Posterior vena cava (tissue), 2 donors: Measurements from ENCODE around the gene DTL. TPM values are rescaled to one million over a fixed set of nuclear protein-coding genes. Genes with fewer than 3 reads are reported as not detected.

ENCODE experiments used
- DNase-seq: peaks from one replicate; pipeline ENCODE4 v3.0.0-alpha.2; 2020; ENCODE audit warnings: low spot score
- intact Hi-C, 2 donors: fragments of 100-400 bp; cut with DNase I; formaldehyde crosslinking; loops; one replicate each; pipeline versions ENCODE4 v1.14.1 to v1.14.2; 2022 to 2023
- total RNA-seq, 2 donors: library from RNA; stranded (reverse); fragmentation: NEBNext Ultra II Directional; extraction: Animal tissue kit (Norgen Biotek cat#: 25700); gene quantifications; one replicate each; pipeline ENCODE4 v1.2.1, GENCODE V29; 2021
- donor health status: DM: yes; HTN: yes; CAD: no.
- donor health status: DM: yes; HTN: yes; CAD: no.

Gene DTL
- total RNA-seq, 2 donors from 2014 or later = 0.74 to 1.2 TPM

GRCh38 chr1:212113706-212114105 lies 78.2 kb downstream of the DTL start:
- DNase-seq = no peak
- intact Hi-C loops = no loop called here

DNA sequence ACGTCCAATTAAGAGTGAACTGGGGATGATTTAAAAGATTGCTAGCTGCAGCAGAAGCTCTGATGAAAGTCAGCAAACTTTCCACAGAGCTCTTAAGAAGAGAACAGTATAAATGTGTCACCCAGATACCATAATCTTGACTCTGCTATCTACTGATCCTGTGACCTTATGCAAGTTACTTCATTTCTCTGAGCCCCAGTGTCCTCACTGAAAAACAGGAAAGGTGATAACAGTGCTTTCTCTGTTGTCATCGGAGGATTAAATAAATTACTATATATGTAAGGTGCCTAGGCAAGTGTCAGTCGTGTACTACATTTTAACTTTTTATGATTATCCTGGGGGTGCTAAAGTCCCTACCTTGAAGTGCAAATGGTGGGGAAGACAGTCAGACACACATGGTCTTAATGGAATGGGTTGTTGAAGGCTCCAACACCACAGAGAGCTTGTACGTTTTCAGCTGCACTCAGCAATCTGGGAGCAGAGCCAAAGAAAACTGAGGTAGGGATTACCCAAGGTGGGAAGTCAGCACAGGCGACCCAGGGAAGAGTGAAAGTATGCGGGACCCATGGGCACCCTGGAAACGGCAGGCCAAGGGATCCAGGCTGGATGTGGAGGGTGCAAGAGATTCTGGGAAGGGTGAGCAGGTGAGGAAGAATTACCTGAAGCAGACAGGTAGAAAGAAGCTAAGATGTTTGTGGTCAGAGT lies 82.8 kb downstream of the DTL start:
- no peak for DNase-seq
- intact Hi-C loops = no loop called here

DNA sequence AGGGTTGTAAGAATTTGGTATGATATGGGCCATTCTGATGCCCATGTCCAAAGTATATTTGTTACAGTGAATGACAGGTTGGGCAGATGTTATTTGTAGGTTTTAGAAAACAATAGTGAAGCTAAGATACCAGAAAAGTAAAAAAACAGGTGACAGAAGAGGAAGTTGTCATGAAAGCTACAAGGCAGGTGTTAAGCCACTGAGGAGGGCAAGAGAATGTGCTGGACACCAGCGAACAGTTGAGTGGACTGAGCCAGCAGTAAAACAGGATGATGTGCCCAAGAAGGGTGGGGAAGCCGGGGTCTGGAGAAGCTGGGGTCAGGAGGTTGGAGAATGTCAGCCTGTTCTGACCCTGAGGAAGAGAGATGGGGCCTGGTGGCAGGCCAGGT lies 83.3 kb downstream of the DTL start:
- intact Hi-C loops = no loop called here
- no peak for DNase-seq

DNA sequence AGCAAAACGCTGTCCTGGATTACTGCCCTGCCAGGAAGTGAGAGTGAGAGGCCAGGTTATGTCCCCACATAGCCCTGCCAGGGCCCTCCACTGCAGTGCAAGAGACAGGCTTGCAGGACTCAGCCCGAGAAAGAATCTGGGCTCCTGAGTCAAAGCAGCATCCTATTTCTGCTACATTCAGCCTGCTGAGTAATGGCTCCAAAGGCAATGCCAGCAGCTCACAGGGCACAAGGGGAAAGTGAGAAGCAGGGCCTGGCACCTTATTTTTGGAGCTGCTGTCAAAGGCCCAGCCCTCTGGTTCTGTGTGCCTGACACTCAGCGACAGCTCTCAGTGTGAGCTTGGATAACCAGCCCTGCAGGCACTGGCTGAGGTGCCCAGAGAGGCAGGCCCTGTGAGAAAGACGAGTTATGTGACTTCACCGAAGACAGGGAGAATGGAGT lies 83.9 kb downstream of the DTL start:
- no peak for DNase-seq
- intact Hi-C loops = no loop called here

DNA sequence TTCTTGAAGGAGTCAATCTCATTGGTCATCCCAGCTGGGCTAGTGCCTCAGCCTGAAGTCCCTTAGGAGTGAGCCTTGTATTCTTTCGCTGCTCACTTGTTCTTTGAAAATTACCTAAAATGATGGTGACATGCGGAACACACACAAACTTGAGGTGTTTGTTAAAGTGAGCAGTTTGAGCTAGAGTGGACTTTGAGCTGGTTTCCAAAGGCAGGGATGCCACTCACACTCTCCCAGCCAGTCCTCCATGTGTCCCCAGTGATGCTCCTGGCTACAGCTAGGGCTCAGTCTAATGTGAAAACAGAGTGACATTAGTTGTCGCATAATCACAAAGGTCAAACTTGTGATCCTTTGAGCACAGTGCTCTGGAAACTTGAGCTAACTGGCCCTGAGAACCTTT lies 84.3 kb downstream of the DTL start:
- DNase-seq = no peak
- intact Hi-C loops = no loop called here

- DNase-seq = no peak
Measured at GRCh38 chr1:212121779-212122178, 86.2 kb downstream of the DTL start.

GRCh38 chr1:212124690-212125582 lies 89.4 kb downstream of the DTL start:
- intact Hi-C loops = no loop called here
- DNase-seq = no peak

More at GRCh38 chr1:212121779-212122178, 86.2 kb downstream of the DTL start:
- intact Hi-C loops = no loop called here

DNA sequence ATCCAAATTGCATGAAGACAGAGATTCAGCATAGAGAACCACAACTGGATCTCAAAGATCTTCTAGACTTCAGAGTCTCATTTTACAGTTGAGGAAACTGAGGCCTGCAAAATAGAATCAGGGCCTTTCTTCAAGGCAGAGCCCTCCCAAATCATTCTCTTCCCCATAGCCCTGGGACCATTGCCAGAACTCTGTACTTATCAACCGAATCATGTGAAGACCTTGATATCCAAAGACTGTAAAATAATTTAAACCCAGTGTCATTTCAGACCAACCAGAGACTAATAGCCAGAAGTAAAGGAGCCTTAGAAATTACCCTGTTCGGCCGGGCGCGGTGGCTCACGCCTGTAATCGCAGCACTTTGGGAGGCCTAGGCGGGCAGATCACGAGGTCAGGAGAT lies 90.1 kb downstream of the DTL start:
- no peak for DNase-seq
- intact Hi-C loops = no loop called here

GRCh38 chr1:212127221-212127620 lies 91.7 kb downstream of the DTL start:
- intact Hi-C loops = no loop called here
- no peak for DNase-seq

DNA sequence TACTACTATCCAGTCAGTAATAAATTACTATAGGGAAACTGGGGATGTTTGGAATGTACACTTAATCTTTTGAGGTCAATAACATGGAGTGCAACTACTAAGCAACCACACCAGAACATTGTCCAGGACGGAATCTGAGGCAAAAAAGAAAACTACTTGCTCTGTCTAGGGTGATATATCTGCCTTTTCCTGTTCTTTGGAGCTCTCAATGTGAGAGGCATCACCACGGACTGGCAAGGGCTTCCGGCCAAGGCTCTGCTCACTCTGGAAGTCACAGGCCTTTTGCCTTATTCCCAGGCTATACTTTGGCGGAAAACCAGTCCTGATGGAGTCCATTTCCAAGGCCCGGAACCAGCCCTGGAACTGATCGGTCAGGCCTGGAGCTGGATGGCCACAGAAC lies 94.2 kb downstream of the DTL start:
- intact Hi-C loops = no loop called here
- DNase-seq = no peak

DNA sequence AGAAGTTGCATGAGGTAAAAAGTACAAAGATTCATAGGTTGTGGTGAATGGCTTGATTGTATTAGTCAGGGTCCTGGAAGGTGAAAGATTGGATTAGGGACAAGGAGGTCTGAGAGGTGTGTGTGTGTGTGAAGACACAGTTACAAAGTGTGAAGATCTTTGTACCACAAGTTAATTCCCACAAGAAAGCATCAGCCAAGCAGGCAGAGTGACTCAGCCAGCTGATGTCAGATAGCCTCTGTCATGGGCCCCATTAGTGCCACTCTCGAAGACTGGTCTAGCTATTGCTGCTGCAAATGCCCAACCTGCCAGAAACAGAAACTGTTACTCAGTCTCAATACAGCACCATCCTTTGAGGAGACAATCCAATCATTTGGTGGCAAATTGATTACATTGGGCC lies 96.5 kb downstream of the DTL start:
- intact Hi-C loops = no loop called here
- DNase-seq = no peak

DNA sequence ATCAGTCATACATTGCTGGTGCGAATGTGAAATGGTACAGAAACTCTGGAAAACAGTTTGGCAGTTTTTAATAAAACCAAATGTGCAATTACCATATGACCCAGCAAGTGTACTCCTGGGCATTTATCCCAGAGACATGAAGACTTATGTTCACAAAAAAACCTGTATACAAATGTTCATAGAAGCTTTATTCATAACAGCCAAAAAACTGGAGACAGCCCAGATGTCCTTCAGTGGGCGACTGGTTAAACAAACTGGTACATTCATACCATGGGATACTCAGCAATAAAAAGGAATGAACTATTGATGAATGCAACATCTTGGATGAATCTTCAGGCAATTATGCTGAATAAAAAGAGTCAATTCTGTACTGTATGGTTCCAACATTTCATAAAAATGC lies 97.8 kb downstream of the DTL start:
- intact Hi-C loops = no loop called here
- DNase-seq = no peak

DNA sequence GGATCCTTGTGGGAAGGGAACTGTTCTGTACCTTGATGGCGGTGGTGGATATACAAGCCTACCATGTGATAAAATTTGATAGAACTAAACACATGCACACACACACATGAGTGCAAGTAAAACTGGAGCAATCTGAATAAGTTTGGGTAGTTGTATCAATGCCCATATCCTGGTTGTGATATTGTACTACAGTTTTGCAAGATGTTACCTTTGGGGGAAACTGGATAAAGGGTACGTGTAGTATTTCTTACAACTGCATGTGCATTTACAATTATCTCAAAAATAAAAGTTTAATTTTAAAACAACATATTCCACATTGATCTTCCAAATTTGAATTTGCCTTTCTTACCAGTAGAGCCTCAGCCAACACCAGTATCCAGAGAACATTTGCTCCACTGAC lies 99.6 kb downstream of the DTL start:
- intact Hi-C loops = no loop called here

GRCh38 chr1:212137854-212138253 lies 102.3 kb downstream of the DTL start:
- DNase-seq = no peak
- intact Hi-C loops = no loop called here

More for the DNA sequence above, 99.6 kb downstream of the DTL start:
- no peak for DNase-seq

DNA sequence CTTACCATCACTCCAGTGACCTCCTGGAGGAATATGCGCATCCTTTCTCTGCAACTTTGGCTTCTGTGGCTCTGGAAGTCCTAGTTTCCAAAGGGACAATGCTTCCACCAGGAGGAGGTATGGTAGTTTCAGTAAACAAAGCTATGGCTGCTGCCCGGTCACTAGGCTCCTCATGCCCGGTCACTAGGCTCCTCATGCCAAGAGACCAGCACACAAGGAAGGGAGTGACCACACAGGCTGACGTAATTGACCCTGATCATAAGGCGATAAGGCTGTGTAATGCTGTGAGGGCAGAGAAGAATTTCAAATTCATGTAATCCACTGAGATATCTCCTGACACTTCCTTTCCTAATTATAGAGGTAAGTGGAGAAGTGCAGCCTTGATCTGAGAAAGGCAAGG lies 102.9 kb downstream of the DTL start:
- intact Hi-C loops = no loop called here
- no peak for DNase-seq

GRCh38 chr1:212139526-212140135 lies 104.1 kb downstream of the DTL start:
- intact Hi-C loops = no loop called here
- DNase-seq = no peak

DNA sequence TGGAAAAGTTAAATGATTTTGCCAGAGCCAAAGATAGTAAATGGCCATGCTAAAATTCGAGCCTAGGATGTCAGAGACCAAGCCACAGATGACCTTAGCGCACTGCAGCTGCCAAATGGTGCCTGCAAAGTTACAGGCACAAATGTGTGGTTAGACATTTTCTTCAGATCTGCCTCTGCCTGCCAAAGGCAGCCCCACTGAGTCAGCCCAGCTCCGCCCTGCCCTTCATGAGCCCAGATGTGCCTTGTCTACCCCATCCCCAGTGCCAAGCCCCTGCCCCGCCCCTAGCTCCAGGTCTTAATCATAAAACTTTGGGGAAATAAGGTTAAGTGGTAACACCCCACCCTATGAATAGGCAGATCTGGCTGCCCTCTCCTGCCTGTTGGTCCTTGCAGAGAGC lies 105.9 kb downstream of the DTL start:
- no peak for DNase-seq
- intact Hi-C loops = no loop called here

- intact Hi-C loops = no loop called here
- DNase-seq = no peak
Measured at GRCh38 chr1:212142883-212143530, 107.5 kb downstream of the DTL start.

DNA sequence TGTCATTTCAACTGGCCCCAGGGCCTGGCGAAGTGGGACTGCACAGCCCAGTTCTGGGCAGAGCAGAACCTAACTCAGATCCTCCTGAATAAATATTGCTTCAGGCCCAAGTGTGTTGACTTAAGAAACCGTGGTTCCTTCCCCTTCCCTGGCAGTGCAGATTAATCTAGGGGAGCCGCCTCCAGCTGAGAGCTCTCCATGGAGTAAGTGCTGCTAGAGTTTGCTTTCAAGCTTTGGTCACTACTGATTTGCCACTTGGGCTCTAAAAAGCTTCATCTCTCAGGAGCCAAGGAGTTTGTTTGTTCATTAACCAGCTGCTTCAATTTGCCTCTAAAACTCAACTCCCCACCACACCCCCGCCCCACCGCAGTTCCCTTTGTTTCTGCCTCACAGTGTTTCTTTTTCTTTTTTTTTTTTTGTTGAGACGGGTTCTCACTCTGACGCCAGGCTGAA lies 112.1 kb downstream of the DTL start:
- DNase-seq = no peak
- intact Hi-C loops = no loop called here

DNA sequence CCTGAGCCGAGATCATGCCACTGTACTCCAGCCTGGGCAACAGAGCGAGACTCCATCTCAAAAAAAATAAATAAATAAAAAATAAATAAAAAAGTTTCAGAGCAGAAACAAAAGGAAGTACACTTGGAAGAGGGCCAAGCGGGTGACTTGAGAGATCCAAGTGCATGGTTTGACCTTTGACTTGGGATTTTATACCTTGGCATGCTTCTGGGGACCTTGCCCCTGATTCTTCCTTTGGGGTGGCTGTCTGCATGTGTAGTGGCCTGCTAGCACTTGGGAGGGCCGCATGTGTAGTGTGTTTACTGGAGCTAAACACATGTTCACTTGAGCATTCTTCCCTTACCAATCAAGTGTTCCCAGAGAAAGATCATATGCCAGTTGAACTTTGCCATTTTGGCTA lies 114.0 kb downstream of the DTL start:
- intact Hi-C loops = no loop called here

More for the DNA sequence above, 114.0 kb downstream of the DTL start:
- no peak for DNase-seq
